ENCODE results near the gene HUS1.

Gene HUS1

GRCh38 chr7:47967708-47968107 is 11.7 kb downstream of the HUS1 start:
- Histone ChIP-seq H3K36me3 (ENCODE audit: insufficient read depth) (0 out of 2 replicates have a peak, but pooled peaks cover 12% of the 10 kb centered on the region), H3K27me3 (ENCODE audit: insufficient read depth, low read depth) (no peaks in the 10 kb centered on the region), H3K9ac (no peak overlapping the region), H3K4me1 (ENCODE audit: low read depth, poor library complexity, severe bottlenecking) (no peaks in the 10 kb centered on the region), H2AFZ (ENCODE audit: low read depth) (no peak overlapping the region), H4K20me1 (ENCODE audit: insufficient read depth) (no peaks in the 10 kb centered on the region), H3K79me2 (ENCODE audit: insufficient read depth, low read depth) (no peaks in the 10 kb centered on the region), H3K27ac (no peak overlapping the region), H3K4me2 (no peak overlapping the region), H3K4me3 (IDR thresholded peaks at IDR 0.05; ENCODE audit: insufficient read depth, low read depth, low read length) (no peak overlapping the region)
- no peak for TF ChIP-seq CTCF (conservative IDR thresholded peaks at IDR 0.05; ENCODE audit: low read depth, low read length)

GRCh38 chr7:47967123-47967522 is 12.3 kb downstream of the HUS1 start:
- Histone ChIP-seq H2AFZ (ENCODE audit: low read depth) (no peak overlapping the region), H3K9ac (no peak overlapping the region), H4K20me1 (ENCODE audit: insufficient read depth) (no peaks in the 10 kb centered on the region), H3K36me3 (ENCODE audit: insufficient read depth) (0 out of 2 replicates have a peak, but pooled peaks cover 12% of the 10 kb centered on the region), H3K79me2 (ENCODE audit: insufficient read depth, low read depth) (no peaks in the 10 kb centered on the region), H3K4me3 (IDR thresholded peaks at IDR 0.05; ENCODE audit: insufficient read depth, low read depth, low read length) (no peak overlapping the region), H3K4me1 (ENCODE audit: low read depth, poor library complexity, severe bottlenecking) (no peaks in the 10 kb centered on the region), H3K4me2 (no peak overlapping the region), H3K27me3 (ENCODE audit: insufficient read depth, low read depth) (no peaks in the 10 kb centered on the region), H3K27ac (no peak overlapping the region)
- no peak for TF ChIP-seq CTCF (conservative IDR thresholded peaks at IDR 0.05; ENCODE audit: low read depth, low read length)

GRCh38 chr7:47965456-47965855 is 14.0 kb downstream of the HUS1 start:
- Histone ChIP-seq H3K27me3 (ENCODE audit: insufficient read depth, low read depth) (no peaks in the 10 kb centered on the region), H3K9ac (no peak overlapping the region), H2AFZ (ENCODE audit: low read depth) (no peak overlapping the region), H3K4me3 (IDR thresholded peaks at IDR 0.05; ENCODE audit: insufficient read depth, low read depth, low read length) (no peak overlapping the region), H3K79me2 (ENCODE audit: insufficient read depth, low read depth) (no peaks in the 10 kb centered on the region), H3K4me1 (ENCODE audit: low read depth, poor library complexity, severe bottlenecking) (no peaks in the 10 kb centered on the region), H3K36me3 (ENCODE audit: insufficient read depth) (0 out of 2 replicates have a peak, but pooled peaks cover 12% of the 10 kb centered on the region), H4K20me1 (ENCODE audit: insufficient read depth) (no peaks in the 10 kb centered on the region), H3K27ac (no peak overlapping the region), H3K4me2 (no peak overlapping the region)
- no peak for TF ChIP-seq CTCF (conservative IDR thresholded peaks at IDR 0.05; ENCODE audit: low read depth, low read length)

GRCh38 chr7:47962262-47962661 is 17.2 kb downstream of the HUS1 start:
- no peak overlapping the region for H3K9ac ChIP-seq
- no peaks in the 10 kb centered on the region for H3K79me2 ChIP-seq (ENCODE audit: insufficient read depth, low read depth)
- H3K27me3 ChIP-seq (ENCODE audit: insufficient read depth, low read depth), result no peaks in the 10 kb centered on the region
- no peaks in the 10 kb centered on the region for H3K4me1 ChIP-seq (ENCODE audit: low read depth, poor library complexity, severe bottlenecking)
- no peak overlapping the region for H2AFZ ChIP-seq (ENCODE audit: low read depth)
- 0 out of 2 replicates have a peak, but pooled peaks cover 12% of the 10 kb centered on the region for H3K36me3 ChIP-seq (ENCODE audit: insufficient read depth)
- no peak overlapping the region for H3K27ac ChIP-seq
- H3K4me3 ChIP-seq (IDR thresholded peaks at IDR 0.05; ENCODE audit: insufficient read depth, low read depth, low read length), result no peak overlapping the region
- no peaks in the 10 kb centered on the region for H4K20me1 ChIP-seq (ENCODE audit: insufficient read depth)
- TF ChIP-seq CTCF (conservative IDR thresholded peaks at IDR 0.05; ENCODE audit: low read depth, low read length), result no peak
- no peak overlapping the region for H3K4me2 ChIP-seq

Measured in KMS-11 (cell line).